ENCODE measurements around the gene SKOR1.

Gene SKOR1

GRCh38 chr15:67850994-67851571 is 25.8 kb downstream of the SKOR1 start:
- no peaks in the 10 kb centered on the region for H3K9me3 ChIP-seq (ENCODE audit: severe bottlenecking)
- no peak for TF ChIP-seq CTCF (IDR thresholded peaks at IDR 0.05; ENCODE audit: low read depth, low read length)
- H3K27ac ChIP-seq = no peak overlapping the region
- DNase-seq = no peak
- no peaks in the 10 kb centered on the region for H3K36me3 ChIP-seq
- no peaks in the 10 kb centered on the region for H3K27me3 ChIP-seq (ENCODE audit: insufficient read depth, low read depth, severe bottlenecking)
- H3K4me3 ChIP-seq (ENCODE audit: low read depth, low read length) = no peak overlapping the region

GRCh38 chr15:67852418-67852817 is 27.1 kb downstream of the SKOR1 start:
- DNase-seq = no peak
- no peak for TF ChIP-seq CTCF (IDR thresholded peaks at IDR 0.05; ENCODE audit: low read depth, low read length)
- no peak overlapping the region for H3K4me3 ChIP-seq (ENCODE audit: low read depth, low read length)
- no peak overlapping the region for H3K27ac ChIP-seq
- H3K9me3 ChIP-seq (ENCODE audit: severe bottlenecking) = no peaks in the 10 kb centered on the region
- H3K27me3 ChIP-seq (ENCODE audit: insufficient read depth, low read depth, severe bottlenecking) = no peaks in the 10 kb centered on the region
- H3K36me3 ChIP-seq = no peaks in the 10 kb centered on the region

- Histone ChIP-seq H3K27ac (no peak overlapping the region), H3K36me3 (no peaks in the 10 kb centered on the region), H3K4me3 (ENCODE audit: low read depth, low read length) (no peak overlapping the region), H3K27me3 (ENCODE audit: insufficient read depth, low read depth, severe bottlenecking) (no peaks in the 10 kb centered on the region), H3K9me3 (ENCODE audit: severe bottlenecking) (no peaks in the 10 kb centered on the region)
- no peak for DNase-seq
- TF ChIP-seq CTCF (IDR thresholded peaks at IDR 0.05; ENCODE audit: low read depth, low read length) = no peak
Observed at GRCh38 chr15:67853454-67853853, 28.1 kb downstream of the SKOR1 start.

GRCh38 chr15:67854358-67854757 is 29.0 kb downstream of the SKOR1 start:
- DNase-seq = no peak
- Histone ChIP-seq H3K27ac (no peak overlapping the region), H3K9me3 (ENCODE audit: severe bottlenecking) (no peaks in the 10 kb centered on the region), H3K27me3 (ENCODE audit: insufficient read depth, low read depth, severe bottlenecking) (no peaks in the 10 kb centered on the region), H3K4me3 (ENCODE audit: low read depth, low read length) (no peak overlapping the region), H3K36me3 (no peaks in the 10 kb centered on the region)
- TF ChIP-seq CTCF (IDR thresholded peaks at IDR 0.05; ENCODE audit: low read depth, low read length) = no peak

GRCh38 chr15:67855842-67856241 is 30.5 kb downstream of the SKOR1 start:
- H3K27me3 ChIP-seq (ENCODE audit: insufficient read depth, low read depth, severe bottlenecking) = no peaks in the 10 kb centered on the region
- no peaks in the 10 kb centered on the region for H3K9me3 ChIP-seq (ENCODE audit: severe bottlenecking)
- H3K27ac ChIP-seq = no peak overlapping the region
- no peak for TF ChIP-seq CTCF (IDR thresholded peaks at IDR 0.05; ENCODE audit: low read depth, low read length)
- no peak overlapping the region for H3K4me3 ChIP-seq (ENCODE audit: low read depth, low read length)
- no peak for DNase-seq
- H3K36me3 ChIP-seq = no peaks in the 10 kb centered on the region

GRCh38 chr15:67857220-67857619 is 31.9 kb downstream of the SKOR1 start:
- TF ChIP-seq CTCF (IDR thresholded peaks at IDR 0.05; ENCODE audit: low read depth, low read length) = no peak
- no peak for DNase-seq
- Histone ChIP-seq H3K4me3 (ENCODE audit: low read depth, low read length) (no peak overlapping the region), H3K9me3 (ENCODE audit: severe bottlenecking) (no peaks in the 10 kb centered on the region), H3K36me3 (no peaks in the 10 kb centered on the region), H3K27ac (no peak overlapping the region), H3K27me3 (ENCODE audit: insufficient read depth, low read depth, severe bottlenecking) (no peaks in the 10 kb centered on the region)
